Measurements from ENCODE around the gene LSM7. TPM values are rescaled to one million over a fixed set of nuclear protein-coding genes. Genes with fewer than 3 reads are reported as not detected.

Gene LSM7
- total and polyA plus RNA-seq, 9 of the 15 experiments (the other 6 are each of a cell fraction or from before 2014, with no cell fraction given): 40.5 to 690 (median 265) TPM

DNA sequence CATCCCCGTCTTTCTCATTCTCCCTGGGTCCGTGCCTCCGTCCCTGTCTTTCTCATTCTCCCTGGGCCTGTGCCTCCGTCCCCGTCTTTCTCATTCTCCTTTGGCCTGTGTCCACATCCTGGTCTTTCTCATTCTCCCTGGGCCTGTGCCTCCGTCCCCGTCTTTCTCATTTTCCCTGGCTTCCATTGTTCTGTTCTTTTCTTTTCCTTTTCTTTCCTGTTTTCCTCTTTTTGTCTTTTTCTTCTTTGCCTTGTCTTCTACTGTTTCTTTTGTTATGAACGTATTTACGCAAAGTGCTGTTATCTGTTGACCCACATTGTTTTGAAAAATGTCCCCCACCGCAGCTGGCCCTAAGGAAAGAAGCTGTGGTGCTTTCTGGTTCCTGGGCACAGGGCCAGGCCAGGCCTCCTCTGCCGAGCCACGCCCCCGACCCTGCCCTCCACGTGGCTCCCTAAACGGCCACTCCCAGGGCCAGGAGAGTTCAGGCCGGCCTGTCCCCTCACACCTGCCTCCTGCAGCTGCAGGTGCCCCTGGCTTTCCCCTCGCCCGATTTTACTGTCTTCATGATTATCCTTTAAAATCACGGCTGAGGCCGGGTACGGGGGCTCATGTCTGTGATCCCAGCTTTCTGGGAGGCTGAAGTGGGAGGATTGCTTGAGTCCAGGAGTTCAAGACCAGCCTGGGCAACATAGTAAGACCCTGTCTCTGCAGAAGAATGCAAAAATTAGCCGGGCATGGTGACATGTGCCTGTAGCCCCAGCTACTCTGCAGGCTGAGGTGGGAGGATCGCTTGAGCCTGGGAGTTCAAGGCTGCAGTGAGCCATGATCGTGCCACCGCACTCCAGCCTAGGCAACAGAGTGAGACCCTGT is 17.6 kb upstream of the LSM7 start (continued):
- TF ChIP-seq, protein P1, sequence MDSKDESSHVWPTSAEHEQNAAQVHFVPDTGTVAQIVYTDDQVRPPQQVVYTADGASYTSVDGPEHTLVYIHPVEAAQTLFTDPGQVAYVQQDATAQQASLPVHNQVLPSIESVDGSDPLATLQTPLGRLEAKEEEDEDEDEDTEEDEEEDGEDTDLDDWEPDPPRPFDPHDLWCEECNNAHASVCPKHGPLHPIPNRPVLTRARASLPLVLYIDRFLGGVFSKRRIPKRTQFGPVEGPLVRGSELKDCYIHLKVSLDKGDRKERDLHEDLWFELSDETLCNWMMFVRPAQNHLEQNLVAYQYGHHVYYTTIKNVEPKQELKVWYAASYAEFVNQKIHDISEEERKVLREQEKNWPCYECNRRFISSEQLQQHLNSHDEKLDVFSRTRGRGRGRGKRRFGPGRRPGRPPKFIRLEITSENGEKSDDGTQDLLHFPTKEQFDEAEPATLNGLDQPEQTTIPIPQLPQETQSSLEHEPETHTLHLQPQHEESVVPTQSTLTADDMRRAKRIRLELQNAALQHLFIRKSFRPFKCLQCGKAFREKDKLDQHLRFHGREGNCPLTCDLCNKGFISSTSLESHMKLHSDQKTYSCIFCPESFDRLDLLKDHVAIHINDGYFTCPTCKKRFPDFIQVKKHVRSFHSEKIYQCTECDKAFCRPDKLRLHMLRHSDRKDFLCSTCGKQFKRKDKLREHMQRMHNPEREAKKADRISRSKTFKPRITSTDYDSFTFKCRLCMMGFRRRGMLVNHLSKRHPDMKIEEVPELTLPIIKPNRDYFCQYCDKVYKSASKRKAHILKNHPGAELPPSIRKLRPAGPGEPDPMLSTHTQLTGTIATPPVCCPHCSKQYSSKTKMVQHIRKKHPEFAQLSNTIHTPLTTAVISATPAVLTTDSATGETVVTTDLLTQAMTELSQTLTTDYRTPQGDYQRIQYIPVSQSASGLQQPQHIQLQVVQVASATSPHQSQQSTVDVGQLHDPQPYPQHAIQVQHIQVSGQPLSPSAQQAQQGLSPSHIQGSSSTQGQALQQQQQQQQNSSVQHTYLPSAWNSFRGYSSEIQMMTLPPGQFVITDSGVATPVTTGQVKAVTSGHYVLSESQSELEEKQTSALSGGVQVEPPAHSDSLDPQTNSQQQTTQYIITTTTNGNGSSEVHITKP (IDR thresholded peaks at IDR 0.05; ENCODE audit: partially characterized antibody): peak; percentile 47
- no peak for TF ChIP-seq POLR2B (IDR thresholded peaks at IDR 0.05; ENCODE audit: low read depth, partially characterized antibody)
- no peak for TF ChIP-seq ETV6 (IDR thresholded peaks at IDR 0.05; ENCODE audit: borderline replicate concordance in 1 of 2, low read depth in 2 of 2, low read length in 1 of 2)
- TF ChIP-seq ETV6 (CRISPR knock-in tag; IDR thresholded peaks at IDR 0.05; ENCODE audit: borderline replicate concordance): no peak
- no peak for TF ChIP-seq PRPF4 (IDR thresholded peaks at IDR 0.05; ENCODE audit: insufficient read depth, low read depth, low read length, poor library complexity, severe bottlenecking)
- no peak for TF ChIP-seq ZNF699 (CRISPR knock-in tag; IDR thresholded peaks at IDR 0.05; ENCODE audit: insufficient replicate concordance)
- peak; percentile 91; the same call in 1 of the 2 replicates for TF ChIP-seq ZNF583 (CRISPR knock-in tag; IDR thresholded peaks at IDR 0.05)
- peak; percentile 91 for TF ChIP-seq KLF13 (tag; IDR thresholded peaks at IDR 0.05; ENCODE audit: borderline replicate concordance, low read depth)
- no peak for TF ChIP-seq ZNF212 (CRISPR knock-in tag; IDR thresholded peaks at IDR 0.05)
- no peak for TF ChIP-seq NR2C2 (CRISPR knock-in tag; IDR thresholded peaks at IDR 0.05)
- 0 out of 2 replicates have a peak, but pooled peaks have one; percentile 20 for TF ChIP-seq NR2C2 (tag; IDR thresholded peaks at IDR 0.05)
- peak; percentile 25; the same call in 1 of the 2 replicates for TF ChIP-seq ZBTB40 (IDR thresholded peaks at IDR 0.05)
- no peak for TF ChIP-seq ZBTB40 (CRISPR knock-in tag; IDR thresholded peaks at IDR 0.05)
- TF ChIP-seq BCOR (IDR thresholded peaks at IDR 0.05): peak; percentile 39

Data from K562 (cell line).